ENCODE results near the gene RAPGEF3.

The RAPGEF3 gene

GRCh38 chr12:47715877-47716548, 42.7 kb downstream of the RAPGEF3 start (continued):
- TF ChIP-seq ZNF214 (tag by site-specific recombination; IDR thresholded peaks at IDR 0.05; ENCODE audit: borderline replicate concordance) (peak; percentile 77; the same call in 1 of the 2 replicates), ZNF629 (tag by site-specific recombination; IDR thresholded peaks at IDR 0.05) (no peak), ZFP37 (tag by site-specific recombination; IDR thresholded peaks at IDR 0.05) (no peak), REPIN1 (tag by site-specific recombination; IDR thresholded peaks at IDR 0.05; ENCODE audit: low read depth) (no peak)

- no peak overlapping the region for H3K27ac ChIP-seq (ENCODE audit: extremely low read depth, low read depth, low read length)
- H3K4me3 ChIP-seq (ENCODE audit: low read depth, low read length): no peak overlapping the region
- H3K4me1 ChIP-seq (ENCODE audit: control insufficient read depth, insufficient read depth, low read length): peaks cover 5% of the 10 kb centered on the region
- no peaks in the 10 kb centered on the region for H3K9me3 ChIP-seq (ENCODE audit: control insufficient read depth, insufficient read depth, low read depth, low read length)
- TF ChIP-seq ZNF133 (tag by site-specific recombination; IDR thresholded peaks at IDR 0.05) (no peak), ZNF10 (tag by site-specific recombination; IDR thresholded peaks at IDR 0.05) (no peak), PRDM2 (tag by site-specific recombination; IDR thresholded peaks at IDR 0.05; ENCODE audit: borderline replicate concordance) (no peak), PRDM1 (tag by site-specific recombination; IDR thresholded peaks at IDR 0.05) (no peak), ZNF138 (tag by site-specific recombination; IDR thresholded peaks at IDR 0.05; ENCODE audit: borderline replicate concordance) (no peak), ZNF777 (tag by site-specific recombination; IDR thresholded peaks at IDR 0.05; ENCODE audit: borderline replicate concordance) (no peak), ZNF248 (tag by site-specific recombination; IDR thresholded peaks at IDR 0.05) (no peak), ZBTB21 (tag by site-specific recombination; IDR thresholded peaks at IDR 0.05) (no peak), ZFP41 (tag by site-specific recombination; IDR thresholded peaks at IDR 0.05; ENCODE audit: borderline replicate concordance) (no peak), PRDM6 (tag by site-specific recombination; IDR thresholded peaks at IDR 0.05) (no peak), ZNF548 (tag by site-specific recombination; IDR thresholded peaks at IDR 0.05) (no peak), CTCF (tag by site-specific recombination; IDR thresholded peaks at IDR 0.05) (peak; percentile 69), ZNF701 (tag by site-specific recombination; IDR thresholded peaks at IDR 0.05) (no peak), ZNF23 (tag by site-specific recombination; IDR thresholded peaks at IDR 0.05; ENCODE audit: borderline replicate concordance) (no peak), ZNF654 (tag by site-specific recombination; IDR thresholded peaks at IDR 0.05; ENCODE audit: low read depth) (peak; percentile 83), ZNF223 (tag by site-specific recombination; IDR thresholded peaks at IDR 0.05) (no peak), ZNF837 (tag by site-specific recombination; IDR thresholded peaks at IDR 0.05) (no peak), SP2 (tag by site-specific recombination; IDR thresholded peaks at IDR 0.05) (no peak), ZNF624 (tag by site-specific recombination; IDR thresholded peaks at IDR 0.05) (no peak), ZFP3 (tag by site-specific recombination; IDR thresholded peaks at IDR 0.05; ENCODE audit: low read depth) (no peak), ZSCAN30 (tag by site-specific recombination; IDR thresholded peaks at IDR 0.05) (peak; percentile 23; the same call in 1 of the 2 replicates), ZBTB20 (tag by site-specific recombination; IDR thresholded peaks at IDR 0.05) (no peak), SCRT1 (tag by site-specific recombination; IDR thresholded peaks at IDR 0.05; ENCODE audit: borderline replicate concordance) (no peak), ZNF660 (tag by site-specific recombination; IDR thresholded peaks at IDR 0.05) (0 out of 2 replicates have a peak, but pooled peaks have one; percentile 53)
- POLR2A ChIA-PET: interaction anchor here (1.0 to 1.6 kb wide), 3 partner anchors 26 to 66 kb away, joined by 3 to 6 read pairs (median 4); no protein-coding TSS in a partner anchor
- CTCF ChIA-PET: interaction anchor here (0.5 to 22.5 kb wide), 45 partner anchors 8 to 469 kb away, joined by 3 to 353 read pairs (median 5); partner anchors contain the start of genes ENDOU, RPAP3, SENP1 and SLC48A1
- H3K36me3 ChIP-seq (ENCODE audit: control insufficient read depth in 2 of 2, insufficient read depth in 1 of 2, low read length in 2 of 2): no peaks in the 10 kb centered on the region
Measured at GRCh38 chr12:47715393-47715876, 43.2 kb downstream of the RAPGEF3 start.
